Activated CD4-positive, CD25-positive, alpha-beta regulatory T cell (primary cell): ENCODE data around the gene NCKAP5.
"Not testable (repeated sequence)": the region's sequence is repeated elsewhere in the genome, so short reads cannot be mapped to it uniquely, and the experiment has no call there.

ENCODE experiments used
- DNase-seq, 4 experiments: peaks; one replicate each; lab custom pipeline; 2025; lab: John Stamatoyannopoulos, UW

NCKAP5 gene

DNA sequence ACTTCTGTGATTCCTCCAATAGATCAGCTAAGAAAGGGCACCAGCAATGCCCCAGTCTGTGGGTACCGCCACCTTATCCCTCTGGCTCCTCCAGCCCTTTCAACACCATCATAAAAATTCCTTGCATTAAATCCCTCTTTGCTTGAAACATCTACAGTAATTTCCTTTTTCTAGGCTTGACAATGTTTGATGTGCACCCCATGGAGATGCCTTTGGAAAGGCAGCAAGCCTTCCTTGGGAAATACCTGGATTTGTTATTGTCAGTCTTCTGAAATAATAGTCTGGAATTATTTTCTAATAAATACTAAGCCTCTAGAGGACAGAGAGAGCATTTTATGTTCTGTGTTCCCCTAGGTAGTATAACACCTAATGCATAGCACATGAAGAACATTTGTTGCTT, 46.1 kb downstream of the NCKAP5 start:
- DNase-seq, result no peak

GRCh38 chr2:133521146-133521745, 47.0 kb downstream of the NCKAP5 start:
- no peak for DNase-seq

GRCh38 chr2:133519677-133520076, 48.6 kb downstream of the NCKAP5 start:
- DNase-seq, result not testable (repeated sequence)

DNA sequence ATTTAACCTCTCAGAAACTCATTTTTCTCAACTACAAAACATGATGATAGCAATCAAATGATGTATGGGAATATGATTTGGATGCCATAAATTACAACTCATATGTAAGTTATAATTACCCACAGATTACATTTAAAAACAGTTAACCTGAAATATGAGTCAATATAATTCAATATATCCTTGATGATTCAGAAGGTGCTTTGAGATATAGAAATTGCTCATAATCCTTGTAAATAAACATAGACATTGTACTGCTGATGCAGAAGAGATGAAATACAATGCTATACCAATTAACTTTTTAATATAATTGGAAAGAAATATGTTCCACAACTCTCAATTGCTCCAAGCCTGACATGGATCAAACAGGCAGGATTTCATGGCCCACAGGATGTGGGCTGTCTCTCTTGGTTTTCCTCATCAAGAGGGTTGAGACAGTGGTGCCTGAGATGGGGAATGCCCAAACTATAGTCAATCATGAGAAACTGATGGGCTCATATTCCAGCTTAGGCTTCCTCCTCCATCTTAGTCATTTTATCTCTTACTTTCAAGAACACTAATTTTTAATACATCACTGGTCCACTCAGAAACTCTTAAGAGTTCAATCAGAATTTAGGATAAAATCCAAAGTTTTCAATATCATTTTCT, 49.4 kb downstream of the NCKAP5 start:
- no peak for DNase-seq

GRCh38 chr2:133517876-133518275, 50.4 kb downstream of the NCKAP5 start:
- DNase-seq, result no peak

DNA sequence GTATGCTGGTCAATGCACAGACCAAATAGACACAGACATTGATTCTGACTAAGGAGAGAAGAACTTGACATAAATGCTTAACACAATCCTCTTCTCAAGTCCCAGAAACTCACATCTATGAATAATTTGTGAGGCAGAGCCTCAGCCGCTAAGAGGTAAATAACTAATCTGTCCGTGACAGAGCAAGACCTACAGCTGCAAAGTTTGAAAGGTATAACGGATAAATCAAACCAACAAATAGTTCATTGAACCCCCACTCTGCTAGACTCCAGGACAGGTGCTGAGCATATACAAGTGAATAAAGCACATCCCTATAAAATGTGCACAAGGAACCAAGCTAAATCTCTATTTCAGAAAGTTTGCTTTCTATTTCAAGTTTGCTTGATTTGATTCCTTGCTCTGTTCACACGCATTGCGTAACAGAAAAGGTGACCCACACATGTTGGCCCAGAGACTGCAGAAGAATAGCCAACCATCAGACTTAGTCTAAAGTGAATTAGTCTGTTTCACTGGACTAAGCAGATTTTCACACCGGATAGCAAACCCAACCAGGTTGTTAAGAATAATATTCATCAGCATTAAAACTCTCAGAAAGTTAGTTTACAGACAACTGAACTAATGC, 51.7 kb downstream of the NCKAP5 start:
- no peak for DNase-seq

DNA sequence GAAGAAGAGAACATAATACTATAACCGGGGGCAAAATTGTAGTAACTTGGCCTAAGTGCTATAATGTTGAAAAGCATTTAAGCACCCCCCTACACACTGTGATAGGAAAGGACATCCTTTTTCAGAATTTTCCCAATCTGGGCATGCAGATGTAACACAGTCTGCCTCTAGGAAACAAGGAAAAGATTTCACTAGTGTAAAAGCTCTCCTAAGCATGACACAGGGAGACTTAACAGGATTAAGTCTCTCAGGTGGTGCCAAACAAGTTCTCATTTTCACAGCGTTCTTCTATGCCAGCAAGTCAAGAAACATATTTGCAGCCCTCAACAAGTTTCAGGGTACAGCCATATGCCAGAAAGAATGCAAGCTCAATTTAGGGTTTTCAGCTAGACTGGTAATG, 53.0 kb downstream of the NCKAP5 start:
- DNase-seq, result no peak

DNA sequence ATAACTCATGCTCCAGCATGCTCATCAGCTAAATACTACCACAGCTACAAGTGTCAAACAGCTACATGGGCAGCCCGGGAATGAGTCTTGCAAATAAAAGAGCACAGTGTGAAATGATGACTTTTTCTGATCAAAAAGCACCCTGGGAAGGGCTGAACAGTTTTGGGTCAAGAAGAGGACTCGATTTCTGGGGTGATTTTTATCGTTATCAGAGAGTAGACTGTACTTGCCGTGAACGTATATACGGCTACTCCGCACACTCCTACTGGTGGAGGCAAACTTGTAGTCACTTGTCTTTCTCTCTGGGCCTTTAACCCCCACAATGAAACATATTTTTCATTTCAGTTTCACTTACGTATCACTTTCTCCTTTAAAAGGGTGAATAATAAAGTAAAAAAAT, 54.4 kb downstream of the NCKAP5 start:
- DNase-seq, result no peak

DNA sequence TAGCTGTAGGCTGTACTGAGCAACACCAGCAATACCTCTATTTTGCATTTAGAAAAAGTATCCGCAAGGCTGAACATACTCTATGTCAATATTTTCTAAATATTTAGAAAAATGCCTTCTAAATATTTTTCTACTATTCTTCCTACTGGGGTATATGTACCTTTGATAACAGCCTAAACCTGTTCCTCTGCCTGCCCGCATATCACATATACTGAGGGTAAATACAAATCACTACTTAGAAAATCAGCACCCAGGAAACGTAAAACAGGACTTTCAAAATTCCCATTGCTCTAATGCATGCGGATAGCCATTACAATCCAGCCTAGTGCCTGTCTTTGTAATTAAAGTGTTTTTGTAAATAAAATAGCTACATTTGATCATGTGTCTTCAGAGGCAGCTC, 56.1 kb downstream of the NCKAP5 start:
- no peak for DNase-seq

GRCh38 chr2:133511679-133512078, 56.6 kb downstream of the NCKAP5 start:
- DNase-seq, result no peak

GRCh38 chr2:133509777-133510176, 58.5 kb downstream of the NCKAP5 start:
- no peak for DNase-seq

DNA sequence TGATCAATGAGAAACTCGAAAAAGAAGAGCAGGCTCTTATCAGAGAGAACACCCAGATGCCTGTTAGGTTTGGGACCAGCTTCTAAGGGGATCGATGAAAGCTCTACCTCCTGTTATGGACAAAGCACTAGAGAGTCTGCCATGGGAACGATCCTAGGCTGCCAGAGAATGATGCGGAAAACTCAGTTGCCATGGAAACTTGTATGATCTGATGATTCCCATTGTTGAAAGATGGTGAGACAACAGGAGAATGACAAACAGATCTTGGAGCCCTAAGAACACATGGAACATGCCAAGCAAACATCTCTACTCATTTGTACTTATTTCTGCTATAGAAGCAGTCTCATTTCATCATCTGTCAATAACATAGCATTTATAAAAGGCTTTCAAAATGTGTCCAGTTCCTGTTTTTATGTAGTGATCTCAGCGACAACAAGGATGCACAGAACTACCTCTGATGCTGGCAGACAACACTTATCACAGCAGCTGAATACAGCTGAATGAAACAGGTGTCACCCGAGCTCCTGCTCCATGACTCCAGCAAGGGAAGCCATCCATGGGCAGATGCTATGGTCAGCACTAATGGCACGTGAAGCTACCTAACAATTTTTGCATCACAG, 59.6 kb downstream of the NCKAP5 start:
- no peak for DNase-seq

- no peak for DNase-seq
Measured at GRCh38 chr2:133506996-133507395, 61.3 kb downstream of the NCKAP5 start.

DNA sequence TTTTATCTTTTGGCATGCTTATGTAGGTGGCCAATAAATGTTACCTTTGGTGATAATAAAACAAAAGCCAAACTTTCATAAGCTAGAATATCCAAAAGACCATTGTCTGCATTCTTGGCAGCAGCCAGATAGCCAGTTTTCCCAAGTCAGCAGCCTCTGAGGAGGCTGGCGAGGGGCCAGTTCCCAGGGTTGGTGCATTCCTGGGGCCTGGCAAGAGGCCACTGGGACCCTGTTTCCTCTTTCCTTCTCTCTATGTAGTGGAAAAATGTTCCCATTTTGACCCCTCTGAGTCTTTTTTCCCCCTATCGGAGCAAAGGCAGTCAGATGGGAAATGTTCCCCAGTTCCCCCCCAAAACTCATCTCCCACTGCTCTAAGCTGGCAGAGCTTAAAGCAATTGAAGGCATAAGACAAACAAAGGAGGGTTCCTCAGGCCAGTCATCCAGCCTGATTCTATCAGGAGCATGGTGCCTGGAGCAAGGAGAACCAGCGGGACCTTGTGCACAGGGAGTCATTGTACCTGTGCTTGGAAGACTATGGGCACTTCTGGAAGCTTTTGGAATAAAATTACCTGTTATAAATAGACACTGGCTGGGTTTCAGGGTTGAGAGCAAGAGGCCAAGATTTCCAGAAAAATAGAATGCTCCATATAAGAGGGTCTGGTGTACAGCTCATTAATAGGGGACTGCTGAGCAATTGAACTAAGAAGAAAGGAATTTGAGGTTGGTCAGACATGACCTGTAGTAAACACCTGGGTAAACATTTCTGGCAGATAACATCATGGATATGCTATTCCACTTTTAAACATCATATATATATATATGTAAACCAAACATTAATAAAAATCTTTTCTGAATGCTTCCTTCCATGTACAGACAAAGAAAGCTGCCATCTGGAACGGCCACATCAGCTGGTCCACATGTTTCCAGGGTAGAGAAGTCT, 63.4 kb downstream of the NCKAP5 start:
- DNase-seq, result no peak

GRCh38 chr2:133503927-133504326, 64.3 kb downstream of the NCKAP5 start:
- no peak for DNase-seq

- no peak for DNase-seq
Measured at GRCh38 chr2:133503323-133503722, 64.9 kb downstream of the NCKAP5 start.

GRCh38 chr2:133502678-133503077, 65.6 kb downstream of the NCKAP5 start:
- no peak for DNase-seq

DNA sequence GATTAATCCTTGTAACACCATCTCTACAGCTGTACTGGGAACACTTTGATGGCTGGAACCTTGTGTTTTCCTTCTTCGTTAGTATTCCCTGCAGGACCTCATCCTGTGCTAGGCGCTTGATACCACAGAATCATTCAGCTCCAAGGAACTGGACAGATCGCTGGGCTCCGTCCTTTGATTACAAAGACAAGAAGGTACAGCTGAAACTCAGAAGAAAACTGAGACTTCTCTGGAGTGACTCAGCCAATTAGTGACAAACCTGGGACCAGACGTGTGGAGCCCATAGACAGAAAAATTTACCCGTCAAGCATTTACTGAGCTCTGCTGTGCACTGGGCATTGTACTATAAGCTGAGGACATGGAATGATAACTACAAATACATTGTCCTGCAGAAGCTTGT, 67.3 kb downstream of the NCKAP5 start:
- no peak for DNase-seq

GRCh38 chr2:133498662-133499585, 69.3 kb downstream of the NCKAP5 start:
- DNase-seq, result no peak

DNA sequence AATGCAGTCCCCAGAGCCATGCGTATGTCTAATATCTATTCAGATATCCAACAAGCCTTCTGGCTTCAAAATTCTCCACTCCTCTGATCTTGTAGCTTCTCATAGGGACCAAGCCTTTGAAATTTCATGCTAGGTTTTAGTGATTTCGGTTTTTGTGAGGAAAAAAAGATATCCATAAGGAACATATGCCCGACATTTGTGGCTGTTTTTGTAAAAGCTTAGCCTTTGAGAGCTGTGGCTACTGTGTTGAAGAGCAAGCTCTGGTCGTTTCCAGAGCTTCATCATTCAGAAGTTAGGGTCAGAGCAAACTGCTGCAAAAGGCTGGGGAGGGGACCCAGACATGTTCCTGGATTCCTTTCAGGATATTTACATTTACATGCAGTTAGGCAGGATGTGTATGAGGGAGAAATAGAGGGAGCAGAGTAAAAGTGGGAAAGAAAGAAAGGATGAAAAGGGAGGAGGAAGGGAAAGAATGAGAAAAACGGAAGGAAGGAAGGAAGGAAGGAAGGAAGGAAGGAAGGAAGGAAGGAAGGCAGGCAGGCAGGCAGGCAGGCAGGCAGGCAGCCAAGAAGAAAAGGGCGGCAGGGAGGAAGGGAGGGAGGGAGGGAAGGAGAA, 70.2 kb downstream of the NCKAP5 start:
- DNase-seq, result no peak
